ENCODE measurements around the gene FLNC. TPM values are rescaled to one million over a fixed set of nuclear protein-coding genes. Genes with fewer than 3 reads are reported as not detected.

Gene FLNC
- polyA plus RNA-seq, 2 of the 4 experiments (the other 2 are of a cell fraction) = 0.43 to 3.4 TPM

GRCh38 chr7:128872394-128872824 lies 42.2 kb downstream of the FLNC start (continued):
- no peak for TF ChIP-seq E2F6 (IDR thresholded peaks at IDR 0.05; ENCODE audit: borderline replicate concordance, low read depth)

- peaks cover 9% of the 10 kb centered on the region; the same call in 1 of the 3 replicates for H3K4me1 ChIP-seq
- 84% methylated on average over 9 of the region's 9 CpGs for WGBS (ENCODE audit: missing lambda C conversion rate)
- POLR2A ChIA-PET = interaction anchor here (1.2 kb wide), 1 partner anchor 10 kb away, joined by 3 read pairs; the partner anchor contains the start of gene ATP6V1F
- FAIRE-seq (no peak), DNase-seq (ENCODE audit: low read depth in 1 of 2, low spot score in 1 of 2) (no peak), ATAC-seq (no peak)
- H3K9me3 ChIP-seq = no peaks in the 10 kb centered on the region
- no peak for TF ChIP-seq KDM5A (IDR thresholded peaks at IDR 0.05)
- TF ChIP-seq NR3C1 (IDR thresholded peaks at IDR 0.05) = no peak
- no peak for TF ChIP-seq ZNF302 (CRISPR knock-in tag; IDR thresholded peaks at IDR 0.05)
- no peak for TF ChIP-seq TP53 (CRISPR knock-in tag; IDR thresholded peaks at IDR 0.05)
- TF ChIP-seq RFX5 (IDR thresholded peaks at IDR 0.05) = no peak
- no peak for TF ChIP-seq CTCF (IDR thresholded peaks at IDR 0.05)
- no peak for TF ChIP-seq ZSCAN20 (CRISPR knock-in tag; IDR thresholded peaks at IDR 0.05)
- no peak for TF ChIP-seq JUNB (IDR thresholded peaks at IDR 0.05)
- TF ChIP-seq HOXA7 (CRISPR knock-in tag; IDR thresholded peaks at IDR 0.05) = no peak
- TF ChIP-seq REST (IDR thresholded peaks at IDR 0.05) = no peak
- TF ChIP-seq RCOR1 (IDR thresholded peaks at IDR 0.05; ENCODE audit: low read depth, low read length) = no peak
- TF ChIP-seq HDAC2 (IDR thresholded peaks at IDR 0.05) = no peak
- CTCF ChIA-PET = interaction anchor here (0.6 to 17.4 kb wide), 5 partner anchors 10 to 307 kb away, joined by 3 to 225 read pairs (median 3); partner anchors contain the start of gene ATP6V1F
- no peak overlapping the region for H3K4me2 ChIP-seq
- H3K4me3 ChIP-seq = no peak overlapping the region
- H3K27ac ChIP-seq = no peak overlapping the region
These were observed 43.0 kb downstream of the FLNC start for GRCh38 chr7:128873234-128873633.

GRCh38 chr7:128874140-128875031 lies 44.2 kb downstream of the FLNC start:
- ATAC-seq = no peak
- H3K4me2 ChIP-seq = no peak overlapping the region

More at GRCh38 chr7:128874140-128875031, 44.2 kb downstream of the FLNC start:
- Histone ChIP-seq H3K4me3 (no peak overlapping the region), H3K4me1 (0 out of 3 replicates have a peak, but pooled peaks cover 3% of the 10 kb centered on the region), H3K27ac (no peak overlapping the region), H3K9me3 (no peaks in the 10 kb centered on the region)
- TF ChIP-seq SREBF2 (IDR thresholded peaks at IDR 0.05) = no peak
- TF ChIP-seq GATA3 (IDR thresholded peaks at IDR 0.05; ENCODE audit: borderline replicate concordance) = no peak
- CTCF ChIA-PET = interaction anchor here (1.4 to 17.4 kb wide), 3 partner anchors 9 to 217 kb away, joined by 3 to 225 read pairs (median 12); partner anchors contain the start of gene ATP6V1F
- 83% methylated on average over 15 of the region's 22 CpGs for WGBS (ENCODE audit: missing lambda C conversion rate)
- POLR2A ChIA-PET = no interaction called here
- FAIRE-seq = no peak
- DNase-seq (ENCODE audit: low read depth in 1 of 2, low spot score in 1 of 2) = no peak
